Activated naive CD8-positive, alpha-beta T cell treated with anti-CD3 and anti-CD28 coated beads, Interleukin-2, amount 50 U/mL, for 24 hours (primary cell): ENCODE data around the gene CDH23.
A peak's percentile ranks its signal among the peaks of the same experiment; 100 is the strongest.

Experiments
- ATAC-seq: fragments of 150-1000 bp; cut with Tn5 transposase; one replicate; pipeline ENCODE4 v1.10.0; 2021
- DNase-seq: peaks from one replicate; pipeline ENCODE4 v3.0.0; 2021
- H3K27ac Mint-ChIP-seq: one replicate; pipeline ENCODE4 v1.8.0; 2021; ENCODE audit warnings: mild to moderate bottlenecking, mixed read lengths
- H3K27me3 Mint-ChIP-seq: one replicate; pipeline ENCODE4 v1.8.0; 2021; ENCODE audit warnings: mixed read lengths
- H3K36me3 Mint-ChIP-seq: one replicate; pipeline ENCODE4 v1.8.0; 2021; ENCODE audit warnings: low read depth, mixed read lengths
- H3K4me1 Mint-ChIP-seq: one replicate; pipeline ENCODE4 v1.8.0; 2021; ENCODE audit warnings: mixed read lengths
- H3K4me3 Mint-ChIP-seq: one replicate; pipeline ENCODE4 v1.8.0; 2021; ENCODE audit warnings: mild to moderate bottlenecking, moderate library complexity, mixed read lengths
- H3K9me3 Mint-ChIP-seq: one replicate; pipeline ENCODE4 v1.8.0; 2021; ENCODE audit warnings: mixed read lengths

CDH23 gene

GRCh38 chr10:71751515-71752224 is 354.9 kb downstream of the CDH23 start:
- no peak overlapping the region for H3K4me3 Mint-ChIP-seq

DNA sequence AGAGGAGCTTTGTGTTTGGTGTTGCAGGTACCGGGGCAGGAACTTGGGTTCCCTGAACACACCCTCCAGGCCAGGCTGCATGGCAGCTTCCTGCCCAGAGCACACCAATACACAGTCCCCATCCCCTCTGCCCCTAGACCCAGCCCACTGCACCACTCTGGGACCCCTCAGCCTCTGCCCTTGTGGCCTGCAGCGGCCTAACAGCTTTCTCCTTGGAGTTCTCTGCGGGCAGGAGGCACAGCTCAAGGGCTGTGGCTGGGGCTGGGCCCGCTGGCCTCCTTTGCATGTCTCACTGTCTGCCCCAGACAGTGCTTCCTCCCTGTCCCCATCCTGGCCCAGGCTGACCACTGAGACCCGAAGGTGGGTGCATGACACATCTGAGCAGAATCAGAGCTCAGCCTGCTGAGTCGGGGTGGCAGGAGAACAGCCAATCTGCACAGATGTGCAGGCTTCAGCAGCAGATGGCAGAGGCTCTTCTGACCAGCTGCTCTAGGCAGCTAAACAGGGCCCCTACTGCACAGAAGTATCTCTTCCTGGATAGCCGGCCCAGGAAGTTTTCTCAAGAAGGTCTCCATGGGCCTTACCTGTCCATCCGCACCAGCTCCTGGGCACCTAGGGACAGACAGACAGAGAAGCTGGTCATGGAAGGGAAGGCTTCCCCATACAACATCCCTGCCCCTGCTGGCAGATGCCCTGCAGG is 355.8 kb downstream of the CDH23 start:
- H3K4me1 Mint-ChIP-seq = peaks cover 96% of the 10 kb centered on the region

More at GRCh38 chr10:71751515-71752224, 354.9 kb downstream of the CDH23 start:
- H3K4me1 Mint-ChIP-seq = peaks cover 96% of the 10 kb centered on the region
- H3K27me3 Mint-ChIP-seq = no peaks in the 10 kb centered on the region
- no peak for ATAC-seq
- H3K36me3 Mint-ChIP-seq = peaks cover 46% of the 10 kb centered on the region
- peak overlapping the region; percentile 78 for H3K27ac Mint-ChIP-seq
- no peaks in the 10 kb centered on the region for H3K9me3 Mint-ChIP-seq
- DNase-seq = no peak

DNA sequence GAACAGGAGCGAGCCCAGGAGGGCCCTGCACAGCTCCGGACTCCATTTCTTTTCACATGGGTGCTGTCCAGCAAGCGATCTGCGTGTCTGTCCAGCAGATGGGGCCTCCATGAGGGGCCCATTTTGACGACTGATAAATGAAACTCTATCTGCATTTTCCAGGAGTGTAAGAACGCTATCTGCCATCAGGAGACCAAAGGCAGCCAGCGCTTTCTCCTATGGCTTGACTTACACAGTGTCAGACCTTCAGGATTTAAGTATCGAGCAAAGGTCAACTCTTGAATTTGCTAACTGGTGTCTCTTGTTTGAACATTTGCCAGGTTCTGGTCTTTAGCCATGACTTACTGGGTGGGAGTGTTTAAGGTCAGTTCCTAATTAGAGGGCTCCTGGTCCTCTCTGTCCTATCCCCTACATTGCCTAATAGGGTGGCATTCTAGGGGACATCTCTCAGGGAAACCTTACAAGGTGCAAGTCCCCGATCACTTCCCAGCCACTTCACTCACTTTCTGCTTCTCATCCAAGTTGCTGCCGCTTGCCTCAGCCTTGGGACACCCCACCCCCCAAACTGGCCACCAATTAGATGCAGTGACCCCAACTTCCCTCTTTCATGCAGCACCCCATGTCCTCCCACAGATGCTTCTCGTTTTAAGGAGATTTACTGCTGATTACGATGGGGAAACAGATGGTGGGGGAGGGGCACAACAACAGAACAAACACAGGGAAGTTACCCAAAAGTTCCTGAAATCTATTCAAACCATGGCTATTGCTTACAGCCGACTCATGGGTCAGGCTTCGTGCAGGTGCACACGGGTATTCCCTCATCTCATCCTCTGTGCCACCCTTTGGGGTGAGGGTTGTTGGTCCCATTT is 356.6 kb downstream of the CDH23 start:
- Mint-ChIP-seq H3K36me3 (peaks cover 53% of the 10 kb centered on the region), H3K27ac (peak overlapping the region; percentile 78), H3K27me3 (no peaks in the 10 kb centered on the region), H3K9me3 (no peaks in the 10 kb centered on the region), H3K4me3 (no peak overlapping the region), H3K4me1 (peaks cover 96% of the 10 kb centered on the region)
- ATAC-seq = no peak
- no peak for DNase-seq

More for the DNA sequence above, 355.8 kb downstream of the CDH23 start:
- DNase-seq (no peak), ATAC-seq (no peak)
- Mint-ChIP-seq H3K27ac (peak overlapping the region; percentile 78), H3K36me3 (peaks cover 48% of the 10 kb centered on the region), H3K9me3 (no peaks in the 10 kb centered on the region), H3K27me3 (no peaks in the 10 kb centered on the region), H3K4me3 (no peak overlapping the region)

DNA sequence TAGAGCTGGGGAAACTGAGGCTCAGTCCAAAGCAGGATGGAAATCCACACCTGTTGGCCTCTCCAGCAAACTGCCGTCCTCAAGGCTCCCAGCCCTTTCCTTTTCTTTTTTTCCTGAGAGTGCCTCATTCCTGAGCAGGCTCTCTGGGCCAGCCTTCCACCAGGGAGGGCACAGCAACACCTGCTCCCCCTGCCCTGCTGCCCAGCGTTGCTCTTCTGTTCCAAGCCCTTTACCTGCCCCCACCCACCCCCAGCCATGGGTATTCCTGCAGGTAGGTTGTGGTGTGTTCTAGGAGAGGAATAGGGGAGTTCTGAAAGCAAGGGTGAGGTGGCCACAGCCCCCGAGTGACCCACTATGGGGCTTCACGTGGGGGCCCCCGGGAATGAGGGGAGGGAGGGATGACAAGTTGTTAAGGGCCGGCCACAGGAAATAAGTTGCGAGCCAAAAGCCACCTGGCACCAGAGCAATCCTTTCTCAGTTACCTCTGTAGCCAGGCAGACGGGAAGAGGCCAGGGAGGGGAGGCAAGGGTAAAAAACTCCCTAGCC is 357.3 kb downstream of the CDH23 start:
- peak overlapping the region; percentile 78 for H3K27ac Mint-ChIP-seq
- peaks cover 55% of the 10 kb centered on the region for H3K36me3 Mint-ChIP-seq
- ATAC-seq = no peak
- DNase-seq = no peak
- no peak overlapping the region for H3K4me3 Mint-ChIP-seq
- H3K4me1 Mint-ChIP-seq = peaks cover 95% of the 10 kb centered on the region
- H3K9me3 Mint-ChIP-seq = no peaks in the 10 kb centered on the region
- H3K27me3 Mint-ChIP-seq = no peaks in the 10 kb centered on the region

GRCh38 chr10:71754562-71754961 is 357.8 kb downstream of the CDH23 start:
- peak overlapping the region; percentile 78 for H3K27ac Mint-ChIP-seq
- no peaks in the 10 kb centered on the region for H3K27me3 Mint-ChIP-seq
- no peak for ATAC-seq
- peaks cover 56% of the 10 kb centered on the region for H3K36me3 Mint-ChIP-seq
- no peak for DNase-seq
- H3K9me3 Mint-ChIP-seq = no peaks in the 10 kb centered on the region
- no peak overlapping the region for H3K4me3 Mint-ChIP-seq
- peaks cover 93% of the 10 kb centered on the region for H3K4me1 Mint-ChIP-seq

GRCh38 chr10:71755179-71755879 is 358.6 kb downstream of the CDH23 start:
- H3K9me3 Mint-ChIP-seq = no peaks in the 10 kb centered on the region
- H3K27ac Mint-ChIP-seq = peak overlapping the region; percentile 78
- ATAC-seq (no peak), DNase-seq (no peak)
- no peak overlapping the region for H3K4me3 Mint-ChIP-seq
- H3K27me3 Mint-ChIP-seq = no peaks in the 10 kb centered on the region
- H3K36me3 Mint-ChIP-seq = peaks cover 55% of the 10 kb centered on the region
- peaks cover 87% of the 10 kb centered on the region for H3K4me1 Mint-ChIP-seq

DNA sequence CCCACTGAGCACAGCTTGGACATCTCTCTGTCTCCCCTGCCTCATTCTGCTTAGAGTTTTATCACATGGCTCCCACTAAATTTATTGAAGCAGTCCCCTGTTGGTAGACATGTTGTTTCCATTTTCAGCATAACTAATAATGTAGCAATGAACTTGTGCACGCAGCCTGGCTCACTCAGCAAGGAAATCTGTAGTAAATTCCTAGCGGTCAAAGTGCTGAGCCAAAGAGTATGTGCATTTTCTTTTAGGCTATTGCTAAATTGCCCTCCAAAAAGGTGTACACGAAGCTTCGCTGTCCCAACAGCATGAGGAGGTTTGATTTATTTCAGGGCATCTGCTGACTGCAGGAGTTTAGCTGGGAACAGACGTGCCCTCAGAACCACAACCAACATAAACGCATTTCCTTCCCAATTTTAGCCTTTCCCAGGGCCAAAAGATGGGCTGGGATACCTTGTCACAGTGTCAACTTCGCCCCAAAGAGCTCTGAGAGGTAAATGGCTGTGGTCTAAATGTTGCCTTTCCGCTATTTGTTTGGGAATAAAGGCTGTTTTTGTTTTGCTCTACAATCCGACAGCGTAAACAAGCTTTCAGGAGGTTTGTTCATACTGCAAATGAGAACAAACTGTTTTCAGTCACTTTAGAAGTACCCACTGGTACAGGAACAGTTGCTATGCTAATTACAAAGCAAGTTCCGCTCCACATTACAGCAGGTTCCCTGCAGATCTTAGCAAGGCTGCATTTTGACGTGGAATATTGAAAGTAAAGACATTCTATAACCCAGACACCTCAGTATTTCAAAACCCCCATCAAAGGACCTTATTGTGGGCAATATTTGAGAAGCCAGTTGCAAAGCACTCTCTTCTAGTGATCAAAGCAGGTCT is 359.8 kb downstream of the CDH23 start:
- H3K36me3 Mint-ChIP-seq = peaks cover 57% of the 10 kb centered on the region
- H3K9me3 Mint-ChIP-seq = no peaks in the 10 kb centered on the region
- H3K4me1 Mint-ChIP-seq = peaks cover 90% of the 10 kb centered on the region
- peak overlapping the region; percentile 60 for H3K4me3 Mint-ChIP-seq
- H3K27me3 Mint-ChIP-seq = no peaks in the 10 kb centered on the region
- DNase-seq (no peak), ATAC-seq (peak; percentile 34)
- H3K27ac Mint-ChIP-seq = peak overlapping the region; percentile 76

DNA sequence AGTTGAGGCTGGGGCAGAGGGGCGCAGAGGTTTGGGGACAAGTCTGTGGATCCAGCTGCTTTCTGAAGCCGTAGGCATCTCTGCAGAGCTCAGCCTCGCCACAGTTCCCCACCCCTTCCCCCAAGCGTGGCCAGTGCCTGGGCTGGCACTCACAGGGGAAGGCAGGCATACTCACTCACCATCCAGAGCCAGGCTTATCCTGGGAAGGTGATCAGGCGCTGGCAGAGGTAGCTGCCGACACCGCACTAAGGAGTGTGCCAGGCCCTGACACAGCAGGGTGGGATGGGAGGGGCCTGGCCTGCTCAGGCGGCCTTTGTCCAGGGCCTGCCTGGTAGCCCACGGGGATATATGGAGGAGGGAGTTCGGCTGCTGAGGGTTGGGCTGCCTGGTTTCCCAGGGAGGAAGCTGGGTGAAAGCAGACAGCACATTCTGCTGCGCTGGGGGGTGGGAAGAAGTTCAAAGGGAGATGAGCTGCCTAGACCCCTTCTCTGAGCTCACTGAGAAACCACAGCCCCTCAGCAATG is 360.7 kb downstream of the CDH23 start:
- peak overlapping the region; percentile 76 for H3K27ac Mint-ChIP-seq
- H3K4me3 Mint-ChIP-seq = peak overlapping the region; percentile 60
- no peak for ATAC-seq
- H3K36me3 Mint-ChIP-seq = peaks cover 59% of the 10 kb centered on the region
- no peaks in the 10 kb centered on the region for H3K9me3 Mint-ChIP-seq
- H3K4me1 Mint-ChIP-seq = peaks cover 89% of the 10 kb centered on the region
- no peaks in the 10 kb centered on the region for H3K27me3 Mint-ChIP-seq
- DNase-seq = no peak

DNA sequence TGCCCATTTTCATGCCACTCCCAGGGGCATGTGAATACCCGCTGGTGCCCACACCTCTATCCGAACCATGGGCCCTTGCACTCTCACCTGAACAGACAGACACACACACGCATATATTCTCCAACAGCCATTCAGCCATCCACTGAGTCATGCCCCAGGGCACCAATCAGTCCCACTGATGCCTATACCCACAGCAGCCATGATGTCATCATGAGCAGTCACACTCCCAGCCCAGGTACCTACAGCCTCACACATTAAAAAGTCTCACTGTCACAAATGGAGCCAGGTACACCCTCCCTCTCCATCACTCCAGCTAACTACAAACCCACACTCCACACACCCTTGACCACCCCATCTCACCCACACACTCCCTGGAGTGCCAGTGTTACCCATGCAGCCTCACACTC is 364.4 kb downstream of the CDH23 start:
- Mint-ChIP-seq H3K27ac (peak overlapping the region; percentile 82), H3K9me3 (no peaks in the 10 kb centered on the region), H3K27me3 (no peaks in the 10 kb centered on the region), H3K4me3 (no peak overlapping the region), H3K4me1 (peaks cover 85% of the 10 kb centered on the region), H3K36me3 (peaks cover 55% of the 10 kb centered on the region)
- DNase-seq = no peak
- ATAC-seq = peak; percentile 90

GRCh38 chr10:71761541-71762113 is 364.9 kb downstream of the CDH23 start:
- Mint-ChIP-seq H3K36me3 (peaks cover 53% of the 10 kb centered on the region), H3K4me3 (no peak overlapping the region), H3K9me3 (no peaks in the 10 kb centered on the region), H3K27ac (peak overlapping the region; percentile 82), H3K4me1 (peaks cover 84% of the 10 kb centered on the region), H3K27me3 (no peaks in the 10 kb centered on the region)
- DNase-seq (no peak), ATAC-seq (no peak)

DNA sequence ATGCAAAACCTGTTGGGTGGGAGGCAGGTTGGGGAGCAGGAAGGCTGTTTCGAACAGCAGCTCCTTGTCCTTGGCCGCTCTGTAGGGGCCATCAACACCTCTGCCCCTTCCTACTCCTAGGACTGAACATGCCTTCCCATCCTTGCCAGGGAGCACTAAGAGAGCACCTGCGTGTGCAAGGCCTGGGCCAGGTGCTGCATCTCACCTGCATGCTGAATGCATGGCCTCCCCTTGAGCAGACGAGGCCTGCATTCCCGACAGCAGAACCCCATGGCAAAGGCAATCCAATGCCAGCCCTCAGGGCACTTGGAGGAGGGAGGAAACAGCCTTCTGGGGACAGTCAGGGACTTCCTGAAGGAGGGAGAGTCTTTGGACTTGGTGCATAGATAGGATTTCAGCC is 365.6 kb downstream of the CDH23 start:
- Mint-ChIP-seq H3K9me3 (no peaks in the 10 kb centered on the region), H3K4me1 (peaks cover 84% of the 10 kb centered on the region), H3K4me3 (no peak overlapping the region), H3K27ac (peak overlapping the region; percentile 52), H3K27me3 (no peaks in the 10 kb centered on the region), H3K36me3 (peaks cover 55% of the 10 kb centered on the region)
- ATAC-seq (no peak), DNase-seq (no peak)

DNA sequence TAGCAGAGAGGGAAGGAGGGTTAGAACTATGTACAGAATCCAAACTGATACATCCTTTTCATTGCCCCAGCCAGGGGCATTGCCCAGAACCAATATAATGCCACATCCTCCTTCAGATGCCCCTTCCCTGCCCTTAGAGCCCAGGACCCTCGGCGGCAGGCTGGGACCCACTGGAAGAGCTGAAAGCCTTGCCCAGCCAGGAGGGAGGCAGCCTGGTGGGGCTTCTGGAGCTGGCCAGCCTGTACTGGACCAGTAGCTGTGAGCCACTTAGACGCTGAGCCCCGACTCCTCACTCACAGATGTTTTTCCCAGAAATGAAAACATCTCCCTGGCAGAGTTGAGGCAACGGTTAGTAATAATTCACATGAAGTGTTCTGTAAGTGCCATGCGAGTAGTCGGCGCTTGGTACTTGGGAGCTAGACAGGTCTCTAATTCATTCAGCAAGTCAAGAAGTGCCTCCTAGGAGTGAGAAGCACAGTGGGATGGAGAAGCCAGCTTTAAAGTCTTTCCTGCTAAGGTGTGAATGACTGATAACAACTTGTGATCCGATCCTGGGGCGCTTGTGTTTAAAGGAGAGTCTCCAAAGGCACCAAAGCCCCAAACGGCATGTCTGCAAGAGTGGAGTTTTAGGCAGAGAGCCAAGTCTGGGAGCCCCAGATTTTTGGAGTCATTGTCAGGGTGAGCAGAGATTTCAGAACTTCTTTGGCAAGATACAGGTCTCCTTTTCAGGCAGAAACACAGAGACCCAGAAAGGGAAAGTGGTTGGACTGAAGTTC is 366.8 kb downstream of the CDH23 start:
- Mint-ChIP-seq H3K27me3 (no peaks in the 10 kb centered on the region), H3K4me3 (no peak overlapping the region), H3K4me1 (peaks cover 84% of the 10 kb centered on the region), H3K27ac (peak overlapping the region; percentile 95), H3K36me3 (peaks cover 56% of the 10 kb centered on the region), H3K9me3 (no peaks in the 10 kb centered on the region)
- no peak for ATAC-seq
- DNase-seq = no peak
